IMR-90 (cell line): Measurements from ENCODE around the gene SBK3. TPM values are rescaled to one million over a fixed set of nuclear protein-coding genes. Genes with fewer than 3 reads are reported as not detected.

Source experiments
- ATAC-seq: fragments of 200-7000 bp; cut with Tn5 transposase; 2 replicates; pipeline ENCODE4 v1.9.1; 2020; ENCODE audit warnings: low read depth, mild to moderate bottlenecking, moderate library complexity
- BruUV-seq: library from RNA; stranded (reverse); fragments of 400-500 nt; replicated peaks from 2 replicates; lab custom pipeline; 2021; lab: Mats Ljungman, UMichigan
- CTCF ChIA-PET: fragments of 300-600 bp; formaldehyde crosslinking; extraction: SDS; loops from one replicate; lab custom pipeline; 2021; ENCODE audit warnings: antibody characterized with exemption; lab: Yijun Ruan, JAX
- POLR2A ChIA-PET: fragments of 300-600 bp; sonication (Branson Sonifier 250); formaldehyde crosslinking; loops from one replicate; lab custom pipeline; 2022; ENCODE audit warnings: antibody characterized with exemption; ENCODE audit not compliant: unreplicated experiment; lab: Charles Lee
- DNase-seq: peaks from one replicate; pipeline ENCODE4 v3.0.0; 2013
- H2AFZ ChIP-seq: replicated peaks from 2 replicates; pipeline ENCODE3; 2013; ENCODE audit warnings: low read length, mild to moderate bottlenecking; ENCODE audit not compliant: poor library complexity
- H2AK5ac ChIP-seq: 2 replicates; pipeline ENCODE4 v1.6.1; 2013; ENCODE audit warnings: low read depth, low read length, inconsistent platforms
- H2AK9ac ChIP-seq: replicated peaks from 2 replicates; pipeline ENCODE3; 2013; ENCODE audit warnings: mild to moderate bottlenecking, low read depth, low read length, moderate library complexity; ENCODE audit not compliant: poor library complexity
- H2BK120ac ChIP-seq: 2 replicates; pipeline ENCODE4 v1.6.1; 2013; ENCODE audit warnings: low read depth, low read length, inconsistent platforms
- H2BK15ac ChIP-seq: 3 replicates; pipeline ENCODE4 v1.6.1; 2013; ENCODE audit warnings: low read depth, low read length, inconsistent platforms
- H2BK20ac ChIP-seq: 2 replicates; pipeline ENCODE4 v1.6.1; 2013; ENCODE audit warnings: low read depth, mild to moderate bottlenecking, inconsistent platforms, low read length, moderate library complexity
- H2BK5ac ChIP-seq: 2 replicates; pipeline ENCODE4 v1.6.1; 2013; ENCODE audit warnings: mild to moderate bottlenecking, low read depth, low read length, inconsistent platforms; ENCODE audit not compliant: poor library complexity, severe bottlenecking
- H3K14ac ChIP-seq: replicated peaks from 2 replicates; pipeline ENCODE4 v1.6.1; 2013; ENCODE audit warnings: low read depth, low read length, inconsistent platforms
- H3K18ac ChIP-seq: 2 replicates; pipeline ENCODE4 v1.6.1; 2013; ENCODE audit warnings: low read depth, low read length, control low read depth
- H3K23ac ChIP-seq: 2 replicates; pipeline ENCODE4 v1.6.1; 2013; ENCODE audit warnings: low read depth, low read length, inconsistent platforms
- H3K27ac ChIP-seq: 2 replicates; pipeline ENCODE4 v1.5.1; 2013; ENCODE audit warnings: mild to moderate bottlenecking, control low read depth, low read length; ENCODE audit not compliant: insufficient read depth
- H3K27me3 ChIP-seq: 2 replicates; pipeline ENCODE4 v1.6.1; 2013; ENCODE audit warnings: low read length; ENCODE audit not compliant: control insufficient read depth, insufficient read depth
- H3K36me3 ChIP-seq: 2 replicates; pipeline ENCODE4 v1.6.1; 2013; ENCODE audit warnings: low read length, mixed read lengths; ENCODE audit not compliant: control insufficient read depth, insufficient read depth
- H3K4ac ChIP-seq: 2 replicates; pipeline ENCODE4 v1.6.1; 2013; ENCODE audit warnings: low read depth, low read length, inconsistent platforms
- H3K4me1 ChIP-seq: 2 replicates; pipeline ENCODE4 v1.6.1; 2013; ENCODE audit warnings: low read length, mixed read lengths; ENCODE audit not compliant: control insufficient read depth, insufficient read depth
- H3K4me2 ChIP-seq: 2 replicates; pipeline ENCODE4 v1.6.1; 2013; ENCODE audit warnings: low read depth, mild to moderate bottlenecking, control low read depth, low read length, moderate library complexity
- H3K4me3 ChIP-seq: 2 replicates; pipeline ENCODE4 v1.5.1; 2013; ENCODE audit warnings: low read depth, mild to moderate bottlenecking, control low read depth, low read length, moderate library complexity; ENCODE audit not compliant: insufficient read depth
- H3K56ac ChIP-seq: 2 replicates; pipeline ENCODE4 v1.6.1; 2013; ENCODE audit warnings: low read length, inconsistent platforms; ENCODE audit not compliant: insufficient read depth; ENCODE audit errors: extremely low read depth
- H3K79me1 ChIP-seq, 2 experiments: 2 replicates each; pipeline ENCODE4 v1.6.1; 2013; ENCODE audit warnings: low read length in 2 of 2, inconsistent platforms in 1 of 2, low read depth in 1 of 2
- H3K9ac ChIP-seq: 2 replicates; pipeline ENCODE4 v1.6.1; 2013; ENCODE audit warnings: low read depth, low read length, control low read depth
- H3K9me1 ChIP-seq: 2 replicates; pipeline ENCODE4 v1.6.1; 2013; ENCODE audit warnings: low read length, inconsistent platforms; ENCODE audit not compliant: insufficient read depth
- H3K9me3 ChIP-seq: 2 replicates; pipeline ENCODE4 v1.6.1; 2013; ENCODE audit warnings: low read length; ENCODE audit not compliant: control insufficient read depth, insufficient read depth
- H4K20me1 ChIP-seq: 2 replicates; pipeline ENCODE4 v1.6.1; 2013; ENCODE audit warnings: low read length, inconsistent platforms; ENCODE audit not compliant: insufficient read depth
- H4K5ac ChIP-seq: 2 replicates; pipeline ENCODE4 v1.6.1; 2013; ENCODE audit warnings: mild to moderate bottlenecking, low read depth, low read length, control low read depth
- H4K8ac ChIP-seq, 2 experiments: 2 replicates each; pipeline ENCODE4 v1.6.1; 2013; ENCODE audit warnings: low read depth in 2 of 2, low read length in 2 of 2, control low read depth in 1 of 2, inconsistent platforms in 1 of 2
- H4K91ac ChIP-seq: 2 replicates; pipeline ENCODE4 v1.6.1; 2013; ENCODE audit warnings: low read depth, low read length, inconsistent platforms; ENCODE audit not compliant: insufficient read depth
- CEBPB ChIP-seq: IDR thresholded peaks from 2 replicates; pipeline ENCODE4 v1.6.1; 2012; ENCODE audit warnings: low read depth, low read length, improper control_type of control experiment
- CHD1 ChIP-seq: IDR thresholded peaks from 2 replicates; pipeline ENCODE4 v1.6.1; 2012; ENCODE audit warnings: low read depth, low read length, improper control_type of control experiment
- FOS ChIP-seq: fragments of 150-350 bp; IDR thresholded peaks from 2 replicates; pipeline ENCODE4 v1.6.1; 2016; ENCODE audit warnings: low read depth, low read length
- POLR2A ChIP-seq: IDR thresholded peaks from 2 replicates; pipeline ENCODE4 v1.6.1; 2012; ENCODE audit warnings: mild to moderate bottlenecking, low read depth, low read length
- WGBS, 2 experiments: methylation state at CpG; one replicate each; pipeline versions ENCODE4 v1.1.5 to v1.1.7; 2013; ENCODE audit warnings: missing lambda C conversion rate in 2 of 2; ENCODE audit not compliant: insufficient read length in 1 of 2; ENCODE audit errors: extremely low coverage in 2 of 2; 5-methylcytosine and 5-hydroxymethylcytosine counted together
- dilution Hi-C: fragments of 300-500 bp; cut with HindIII; formaldehyde crosslinking; loops from one replicate; pipeline ENCODE4 v1.14.3; 2018; ENCODE audit warnings: low sequenced_read_pairs; ENCODE audit not compliant: unreplicated experiment
- in situ Hi-C: fragments of 300-500 bp; cut with MboI; formaldehyde crosslinking; loops from 3 replicates; pipeline ENCODE4 v1.14.3; 2019; ENCODE audit warnings: low sequenced_read_pairs, inconsistent platforms, mixed read lengths
- intact Hi-C: fragments of 100-400 bp; cut with micrococcal nuclease; formaldehyde crosslinking; loops from 2 replicates; pipeline ENCODE4 v1.10.0; 2022
- polyA plus RNA-seq, 3 experiments: library from polyadenylated mRNA; depleted of rRNA; stranded (reverse); fragments of >200 nt; gene quantifications; 2 replicates each; pipeline ENCODE4 v1.2.3, GENCODE V29; 2012; ENCODE audit warnings: low replicate concordance in 1 of 3
- total RNA-seq: library from RNA; depleted of rRNA; stranded (reverse); fragments of >200 nt; gene quantifications from 2 replicates; pipeline ENCODE4 v1.2.3, GENCODE V29; 2012

The SBK3 gene
- total and polyA plus RNA-seq, 2 of the 4 experiments (the other 2 are of a cell fraction), result 0.05 to 0.18 TPM

DNA sequence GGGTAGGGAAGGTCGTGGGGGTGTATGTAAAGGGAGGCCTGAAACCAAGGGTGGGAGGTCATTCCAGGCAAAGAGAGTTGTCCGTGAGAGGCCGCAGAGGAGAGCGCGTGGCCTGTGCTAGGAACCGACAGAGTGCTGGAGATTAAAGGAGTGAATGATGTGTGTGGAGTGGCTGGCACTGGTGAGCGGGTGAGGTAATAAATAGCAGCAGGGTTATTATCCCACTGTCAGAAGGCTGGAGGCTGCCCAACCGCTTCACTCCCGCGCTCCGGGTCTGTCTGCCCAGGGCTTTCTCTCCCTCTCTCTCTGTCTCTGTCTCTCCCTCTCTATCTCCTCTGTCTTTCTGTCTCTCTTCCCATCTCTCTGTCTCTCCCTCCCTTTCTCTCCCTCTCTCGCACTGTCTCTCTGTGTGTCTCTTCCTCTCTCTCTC is 17.9 kb upstream of the SBK3 start:
- dilution Hi-C loops, result no loop called here
- no TSS peak for BruUV-seq
- Histone ChIP-seq H4K5ac (no peak overlapping the region), H2AK5ac (no peak overlapping the region), H4K91ac (no peak overlapping the region), H2BK5ac (no peak overlapping the region), H2AK9ac (no peak overlapping the region), H3K9me3 (peaks cover 5% of the 10 kb centered on the region; the same call in 1 of the 2 replicates), H2BK20ac (no peak overlapping the region), H3K4ac (no peak overlapping the region), H3K18ac (no peak overlapping the region), H2BK15ac (no peak overlapping the region), H4K20me1 (no peaks in the 10 kb centered on the region), H2BK120ac (no peak overlapping the region), H4K8ac (no peak overlapping the region), H3K14ac (no peak overlapping the region), H3K27me3 (peaks cover 14% of the 10 kb centered on the region), H2AFZ (no peak overlapping the region), H3K9me1 (no peaks in the 10 kb centered on the region), H3K4me2 (no peak overlapping the region), H3K56ac (no peak overlapping the region), H3K9ac (no peak overlapping the region), H3K4me1 (no peaks in the 10 kb centered on the region), H3K79me1 (no peaks in the 10 kb centered on the region), H3K36me3 (no peaks in the 10 kb centered on the region), H3K4me3 (no peak overlapping the region), H3K27ac (no peak overlapping the region), H3K23ac (no peak overlapping the region)
- POLR2A ChIA-PET, result no interaction called here
- ATAC-seq (0 out of 2 replicates have a peak, but pooled peaks have one; percentile 29), DNase-seq (no peak)
- CTCF ChIA-PET, result no interaction called here
- in situ Hi-C loops, result no loop called here
- WGBS, 2 experiments, result 36% methylated on average over 11 of the region's 12 CpGs; no CpG with 5 or more reads in 1 of the 2 experiments
- TF ChIP-seq CEBPB (no peak), POLR2A (no peak), FOS (no peak), CHD1 (no peak)
- intact Hi-C loops, result no loop called here
